Measurements from ENCODE around the gene SEC14L2.
"Not testable (repeated sequence)": the region's sequence is repeated elsewhere in the genome, so short reads cannot be mapped to it uniquely, and the experiment has no call there.

The SEC14L2 gene

GRCh38 chr22:30400159-30400558 lies 3.3 kb downstream of the SEC14L2 start:
- in situ Hi-C loops (cut with MboI; ENCODE audit: low sequenced_read_pairs): no loop called here

GRCh38 chr22:30401024-30401423 lies 4.2 kb downstream of the SEC14L2 start:
- in situ Hi-C loops (cut with MboI; ENCODE audit: low sequenced_read_pairs): not testable (repeated sequence)

- in situ Hi-C loops (cut with MboI; ENCODE audit: low sequenced_read_pairs): no loop called here
Observed at GRCh38 chr22:30402028-30402765, 5.4 kb downstream of the SEC14L2 start.

GRCh38 chr22:30402766-30403104 lies 5.9 kb downstream of the SEC14L2 start:
- in situ Hi-C loops (cut with MboI; ENCODE audit: low sequenced_read_pairs): not testable (repeated sequence)

GRCh38 chr22:30404307-30404706 lies 7.5 kb downstream of the SEC14L2 start:
- in situ Hi-C loops (cut with MboI; ENCODE audit: low sequenced_read_pairs): no loop called here

- in situ Hi-C loops (cut with MboI; ENCODE audit: low sequenced_read_pairs): no loop called here
Observed at GRCh38 chr22:30405731-30406130, 8.9 kb downstream of the SEC14L2 start.

- in situ Hi-C loops (cut with MboI; ENCODE audit: low sequenced_read_pairs): no loop called here
Observed at GRCh38 chr22:30406400-30406799, 9.6 kb downstream of the SEC14L2 start.

GRCh38 chr22:30408388-30409102 lies 11.7 kb downstream of the SEC14L2 start:
- in situ Hi-C loops (cut with MboI; ENCODE audit: low sequenced_read_pairs): no loop called here

- in situ Hi-C loops (cut with MboI; ENCODE audit: low sequenced_read_pairs): no loop called here
Observed at GRCh38 chr22:30411780-30412179, 15.0 kb downstream of the SEC14L2 start.

GRCh38 chr22:30413001-30413400 lies 16.2 kb downstream of the SEC14L2 start:
- in situ Hi-C loops (cut with MboI; ENCODE audit: low sequenced_read_pairs): no loop called here

GRCh38 chr22:30413745-30414524 lies 17.1 kb downstream of the SEC14L2 start:
- in situ Hi-C loops (cut with MboI; ENCODE audit: low sequenced_read_pairs): no loop called here

GRCh38 chr22:30414525-30415047 lies 17.8 kb downstream of the SEC14L2 start:
- in situ Hi-C loops (cut with MboI; ENCODE audit: low sequenced_read_pairs): no loop called here

GRCh38 chr22:30416403-30416802 lies 19.6 kb downstream of the SEC14L2 start:
- in situ Hi-C loops (cut with MboI; ENCODE audit: low sequenced_read_pairs): no loop called here

- in situ Hi-C loops (cut with MboI; ENCODE audit: low sequenced_read_pairs): no loop called here
Observed at GRCh38 chr22:30416837-30417236, 20.0 kb downstream of the SEC14L2 start.

GRCh38 chr22:30420347-30421125 lies 23.7 kb downstream of the SEC14L2 start:
- in situ Hi-C loops (cut with MboI; ENCODE audit: low sequenced_read_pairs): no loop called here

GRCh38 chr22:30421695-30422480 lies 25.1 kb downstream of the SEC14L2 start:
- in situ Hi-C loops (cut with MboI; ENCODE audit: low sequenced_read_pairs): no loop called here

- in situ Hi-C loops (cut with MboI; ENCODE audit: low sequenced_read_pairs): no loop called here
Observed at GRCh38 chr22:30422481-30423300, 25.9 kb downstream of the SEC14L2 start.

- in situ Hi-C loops (cut with MboI; ENCODE audit: low sequenced_read_pairs): no loop called here
Observed at GRCh38 chr22:30423301-30423958, 26.6 kb downstream of the SEC14L2 start.
